NCI-H2029 (cell line): Measurements from ENCODE around the gene KRTAP5-6.
"Not testable (repeated sequence)": the region's sequence is repeated elsewhere in the genome, so short reads cannot be mapped to it uniquely, and the experiment has no call there.

Source experiments
- DNase-seq: peaks from one replicate; lab custom pipeline; 2025; lab: John Stamatoyannopoulos, UW

The KRTAP5-6 gene

GRCh38 chr11:1683904-1684572 is 13.0 kb upstream of the KRTAP5-6 start:
- DNase-seq, result not testable (repeated sequence)

GRCh38 chr11:1684886-1685874 is 11.8 kb upstream of the KRTAP5-6 start:
- DNase-seq, result not testable (repeated sequence)

GRCh38 chr11:1686220-1686619 is 10.8 kb upstream of the KRTAP5-6 start:
- not testable (repeated sequence) for DNase-seq

GRCh38 chr11:1688336-1688947 is 8.6 kb upstream of the KRTAP5-6 start:
- not testable (repeated sequence) for DNase-seq

GRCh38 chr11:1689250-1690166 is 7.5 kb upstream of the KRTAP5-6 start:
- not testable (repeated sequence) for DNase-seq

GRCh38 chr11:1690167-1691025 is 6.6 kb upstream of the KRTAP5-6 start:
- no peak for DNase-seq

- DNase-seq, result no peak
These were observed 5.7 kb upstream of the KRTAP5-6 start for GRCh38 chr11:1691026-1691877.

- DNase-seq, result no peak
These were observed 4.9 kb upstream of the KRTAP5-6 start for GRCh38 chr11:1691878-1692707.

DNA sequence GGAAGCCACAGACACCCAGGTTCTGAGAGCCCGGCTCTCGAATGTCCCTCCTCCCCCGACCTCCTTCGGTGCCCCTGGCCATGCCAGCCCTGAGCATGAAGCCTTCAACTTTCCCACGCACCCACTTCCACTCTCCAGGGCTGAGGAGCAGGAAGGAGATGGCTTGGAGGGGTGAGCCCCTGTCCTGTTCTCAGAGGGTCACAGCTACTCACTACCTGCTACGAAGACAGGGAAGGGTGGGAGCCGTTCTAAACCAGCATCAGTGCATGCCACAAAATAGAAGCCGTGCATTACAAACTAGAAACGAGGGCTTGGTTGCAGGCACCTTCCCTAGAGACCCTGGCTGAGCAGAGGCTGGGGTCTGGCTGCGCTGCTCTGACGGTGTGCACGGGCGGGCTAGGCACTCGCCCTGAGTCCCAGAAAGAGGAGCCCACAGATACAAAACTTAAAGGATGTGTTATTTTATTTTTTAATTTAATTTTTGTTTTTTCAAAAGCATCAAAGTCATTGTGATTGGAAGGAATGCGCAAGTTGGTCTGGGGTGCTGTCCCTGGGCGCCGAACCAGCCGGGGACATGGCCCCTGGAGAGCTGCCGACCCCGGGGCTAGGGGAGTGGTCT is 4.2 kb upstream of the KRTAP5-6 start:
- no peak for DNase-seq

GRCh38 chr11:1693327-1694063 is 3.5 kb upstream of the KRTAP5-6 start:
- no peak for DNase-seq

- peak; percentile 73 for DNase-seq
These were observed 2.7 kb upstream of the KRTAP5-6 start for GRCh38 chr11:1694064-1694845.

- no peak for DNase-seq
These were observed 2.0 kb upstream of the KRTAP5-6 start for GRCh38 chr11:1694846-1695547.

- no peak for DNase-seq
These were observed 1.4 kb upstream of the KRTAP5-6 start for GRCh38 chr11:1695548-1696108.

DNA sequence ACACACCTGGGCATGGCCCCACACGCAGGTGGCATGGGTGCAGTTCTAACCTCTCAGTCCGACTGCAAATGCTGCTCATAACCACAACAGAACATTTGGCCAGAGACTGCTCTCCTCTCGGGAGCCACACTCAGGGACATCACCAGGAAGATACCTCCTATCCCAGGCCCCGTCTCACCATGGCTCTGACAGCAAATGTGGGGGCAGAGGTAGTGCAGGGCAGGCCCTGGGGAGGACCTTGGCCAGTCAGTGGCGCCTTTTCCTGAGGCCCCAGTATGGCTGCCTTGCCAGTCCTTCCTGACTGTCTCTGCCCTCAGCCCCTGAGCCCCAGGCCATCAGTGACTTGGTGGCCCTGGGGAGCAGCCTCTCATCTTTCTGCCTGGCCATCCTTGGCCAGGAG is 2.8 kb downstream of the KRTAP5-6 start:
- no peak for DNase-seq

DNA sequence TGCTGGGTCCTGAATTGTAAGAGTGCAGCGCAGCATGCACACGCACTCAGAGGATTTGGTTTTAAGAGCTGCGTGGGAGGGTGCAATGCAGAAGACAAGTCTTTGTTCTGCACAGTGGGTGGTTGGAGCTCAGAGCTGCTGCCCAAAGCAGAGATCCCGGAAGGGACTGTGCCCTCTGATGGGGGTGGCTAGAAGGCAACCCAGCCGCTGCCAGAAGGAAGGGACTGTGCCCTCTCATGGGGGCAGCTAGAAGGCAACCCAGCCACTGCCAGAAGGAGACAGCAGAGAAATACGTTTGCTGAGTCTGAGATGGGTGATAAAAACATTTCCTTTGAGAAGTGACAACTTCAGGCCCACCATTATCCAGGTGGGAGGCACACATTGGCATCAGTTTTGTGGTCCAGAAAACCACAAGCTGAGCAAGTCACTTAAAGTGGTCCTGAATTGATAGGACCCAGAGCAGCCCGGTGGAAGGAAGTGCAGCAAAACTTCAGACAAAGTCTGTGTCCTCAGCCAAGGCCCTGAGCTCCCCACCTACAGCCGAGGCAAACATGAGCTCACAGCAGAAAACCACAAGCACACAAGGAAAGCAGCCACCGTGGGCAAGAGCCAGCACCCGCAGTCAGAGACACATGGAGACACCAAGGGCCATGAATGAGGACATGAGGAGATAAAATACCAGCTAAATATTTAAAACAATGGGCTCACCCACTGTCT is 4.3 kb downstream of the KRTAP5-6 start:
- no peak for DNase-seq
